Measurements from ENCODE around the gene DNAH6.

The DNAH6 gene

DNA sequence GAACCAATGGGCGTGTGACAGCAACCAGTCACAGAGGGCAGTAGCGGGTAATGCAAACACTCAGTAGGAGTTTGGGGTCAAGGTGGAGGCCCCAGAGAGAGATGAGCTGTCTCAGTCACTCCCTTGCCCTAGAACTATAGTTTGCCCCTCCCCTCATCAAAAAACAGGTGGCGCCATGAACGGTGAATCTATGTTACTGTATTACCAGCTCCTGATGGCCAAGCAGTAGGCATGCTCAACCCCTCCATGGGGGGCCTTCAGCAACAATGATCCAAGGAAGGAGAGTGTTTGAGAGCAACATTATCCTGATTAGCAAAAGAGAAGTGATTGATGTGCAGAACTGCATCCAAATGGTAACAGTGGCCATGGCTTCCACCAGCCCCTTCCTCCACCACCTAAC is 334.2 kb downstream of the DNAH6 start:
- H3K27me3 ChIP-seq (ENCODE audit: control insufficient read depth, insufficient read depth, low read length): peaks cover 17% of the 10 kb centered on the region
- H3K9me3 ChIP-seq (ENCODE audit: control insufficient read depth, insufficient read depth, low read length): no peaks in the 10 kb centered on the region
- no peak overlapping the region for H3K9ac ChIP-seq (ENCODE audit: low read depth, low read length)
- H3K4me3 ChIP-seq (ENCODE audit: low read depth, low read length): no peak overlapping the region
- H3K4me1 ChIP-seq (ENCODE audit: control insufficient read depth, insufficient read depth, low read length): peaks cover 7% of the 10 kb centered on the region
- no peaks in the 10 kb centered on the region for H3K36me3 ChIP-seq (ENCODE audit: control insufficient read depth, insufficient read depth, low read length)

DNA sequence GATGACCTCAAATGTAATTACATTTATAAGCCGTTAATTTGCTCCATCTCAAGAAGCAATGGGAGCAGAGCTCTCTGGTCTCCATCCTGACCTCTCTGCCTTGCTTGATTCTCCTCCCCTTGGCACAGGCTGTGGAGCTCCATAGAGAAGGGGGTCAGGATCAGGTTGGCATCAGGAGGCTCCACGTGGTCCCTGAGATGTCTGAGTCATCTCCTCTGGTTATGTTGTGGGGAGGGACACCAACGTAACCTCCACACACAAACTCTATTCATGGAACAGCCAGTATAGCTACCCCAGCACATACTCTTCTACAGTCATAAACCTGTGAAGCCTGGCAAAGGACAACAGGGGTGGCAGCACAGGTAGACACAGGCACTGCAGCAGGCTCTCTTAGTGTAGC is 335.6 kb downstream of the DNAH6 start:
- Histone ChIP-seq H3K4me1 (ENCODE audit: control insufficient read depth, insufficient read depth, low read length) (peaks cover 17% of the 10 kb centered on the region), H3K4me3 (ENCODE audit: low read depth, low read length) (no peak overlapping the region), H3K9ac (ENCODE audit: low read depth, low read length) (no peak overlapping the region), H3K36me3 (ENCODE audit: control insufficient read depth, insufficient read depth, low read length) (no peaks in the 10 kb centered on the region), H3K9me3 (ENCODE audit: control insufficient read depth, insufficient read depth, low read length) (no peaks in the 10 kb centered on the region), H3K27me3 (ENCODE audit: control insufficient read depth, insufficient read depth, low read length) (peaks cover 27% of the 10 kb centered on the region)

DNA sequence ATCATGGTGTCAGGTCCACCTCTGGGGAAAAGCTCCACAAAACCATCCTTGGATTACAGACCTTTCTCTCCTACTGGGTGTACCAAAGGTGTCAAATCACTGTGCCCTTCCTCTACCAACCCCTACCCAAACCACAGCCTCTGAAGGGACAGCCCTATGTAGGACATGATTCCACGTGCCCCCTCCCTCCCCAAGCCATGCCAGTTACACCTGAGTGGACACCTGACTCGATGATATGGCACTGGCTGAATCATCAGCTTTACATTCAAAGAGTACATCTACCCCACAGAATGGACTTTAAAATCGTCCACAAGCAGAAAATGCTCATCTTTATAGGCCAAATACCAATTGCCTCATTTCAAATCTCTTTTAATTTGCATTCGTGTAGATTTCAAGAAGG is 338.6 kb downstream of the DNAH6 start:
- Histone ChIP-seq H3K9ac (ENCODE audit: low read depth, low read length) (no peak overlapping the region), H3K27me3 (ENCODE audit: control insufficient read depth, insufficient read depth, low read length) (peaks cover 38% of the 10 kb centered on the region), H3K9me3 (ENCODE audit: control insufficient read depth, insufficient read depth, low read length) (no peaks in the 10 kb centered on the region), H3K4me3 (ENCODE audit: low read depth, low read length) (no peak overlapping the region), H3K36me3 (ENCODE audit: control insufficient read depth, insufficient read depth, low read length) (no peaks in the 10 kb centered on the region), H3K4me1 (ENCODE audit: control insufficient read depth, insufficient read depth, low read length) (peaks cover 22% of the 10 kb centered on the region)

GRCh38 chr2:84855731-84856130 is 339.4 kb downstream of the DNAH6 start:
- H3K27me3 ChIP-seq (ENCODE audit: control insufficient read depth, insufficient read depth, low read length): peaks cover 38% of the 10 kb centered on the region
- H3K4me1 ChIP-seq (ENCODE audit: control insufficient read depth, insufficient read depth, low read length): peaks cover 22% of the 10 kb centered on the region
- H3K36me3 ChIP-seq (ENCODE audit: control insufficient read depth, insufficient read depth, low read length): no peaks in the 10 kb centered on the region
- H3K4me3 ChIP-seq (ENCODE audit: low read depth, low read length): peak overlapping the region; percentile 16
- H3K9me3 ChIP-seq (ENCODE audit: control insufficient read depth, insufficient read depth, low read length): no peaks in the 10 kb centered on the region
- H3K9ac ChIP-seq (ENCODE audit: low read depth, low read length): no peak overlapping the region

GRCh38 chr2:84856787-84857186 is 340.5 kb downstream of the DNAH6 start:
- Histone ChIP-seq H3K9ac (ENCODE audit: low read depth, low read length) (no peak overlapping the region), H3K9me3 (ENCODE audit: control insufficient read depth, insufficient read depth, low read length) (no peaks in the 10 kb centered on the region), H3K4me3 (ENCODE audit: low read depth, low read length) (peak overlapping the region; percentile 16), H3K27me3 (ENCODE audit: control insufficient read depth, insufficient read depth, low read length) (peaks cover 38% of the 10 kb centered on the region), H3K36me3 (ENCODE audit: control insufficient read depth, insufficient read depth, low read length) (no peaks in the 10 kb centered on the region), H3K4me1 (ENCODE audit: control insufficient read depth, insufficient read depth, low read length) (peaks cover 29% of the 10 kb centered on the region)

DNA sequence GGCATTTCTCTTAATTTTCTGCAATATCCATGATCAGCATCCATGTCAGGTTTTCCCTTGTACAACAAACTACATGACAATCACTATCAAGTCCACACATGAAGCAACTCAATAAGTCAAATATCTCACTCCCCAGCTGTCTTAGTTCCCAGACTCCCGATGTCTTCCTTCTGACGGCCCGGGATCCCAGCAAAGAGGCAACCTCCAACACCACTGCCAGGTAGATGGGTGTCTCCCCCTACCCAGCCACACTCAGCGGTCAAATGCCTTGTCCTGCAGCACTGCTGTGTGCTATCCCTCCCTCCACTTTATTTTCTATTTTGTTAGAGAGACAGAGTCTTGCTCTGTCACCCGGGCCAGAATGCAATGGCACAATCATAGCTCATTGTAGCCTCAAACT is 341.3 kb downstream of the DNAH6 start:
- no peaks in the 10 kb centered on the region for H3K36me3 ChIP-seq (ENCODE audit: control insufficient read depth, insufficient read depth, low read length)

GRCh38 chr2:84858123-84858522 is 341.8 kb downstream of the DNAH6 start:
- Histone ChIP-seq H3K4me1 (ENCODE audit: control insufficient read depth, insufficient read depth, low read length) (peaks cover 32% of the 10 kb centered on the region), H3K27me3 (ENCODE audit: control insufficient read depth, insufficient read depth, low read length) (peaks cover 38% of the 10 kb centered on the region), H3K4me3 (ENCODE audit: low read depth, low read length) (no peak overlapping the region), H3K9me3 (ENCODE audit: control insufficient read depth, insufficient read depth, low read length) (no peaks in the 10 kb centered on the region), H3K36me3 (ENCODE audit: control insufficient read depth, insufficient read depth, low read length) (no peaks in the 10 kb centered on the region), H3K9ac (ENCODE audit: low read depth, low read length) (no peak overlapping the region)

More for the DNA sequence above, 341.3 kb downstream of the DNAH6 start:
- no peak overlapping the region for H3K4me3 ChIP-seq (ENCODE audit: low read depth, low read length)
- H3K4me1 ChIP-seq (ENCODE audit: control insufficient read depth, insufficient read depth, low read length): peaks cover 32% of the 10 kb centered on the region
- H3K9ac ChIP-seq (ENCODE audit: low read depth, low read length): no peak overlapping the region
- H3K9me3 ChIP-seq (ENCODE audit: control insufficient read depth, insufficient read depth, low read length): no peaks in the 10 kb centered on the region
- peaks cover 38% of the 10 kb centered on the region for H3K27me3 ChIP-seq (ENCODE audit: control insufficient read depth, insufficient read depth, low read length)

DNA sequence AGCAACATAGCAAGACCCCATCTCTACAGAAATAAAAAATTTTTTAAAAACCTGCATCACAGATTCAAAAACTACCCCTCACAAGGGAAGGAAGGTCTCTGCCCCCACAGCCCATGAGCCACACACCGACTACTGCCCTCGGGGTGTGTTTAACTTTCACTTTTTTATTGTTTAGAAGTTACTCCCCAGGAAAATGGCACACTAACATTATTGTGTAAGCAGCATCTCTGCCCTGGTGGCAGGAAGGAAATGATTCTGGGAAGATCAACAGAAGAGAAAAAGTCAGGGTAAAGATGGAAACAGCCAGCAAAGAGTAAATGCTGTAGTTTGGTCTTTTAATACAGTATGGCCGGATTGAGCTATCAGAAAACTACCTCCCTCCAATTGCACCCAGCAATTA is 342.6 kb downstream of the DNAH6 start:
- H3K4me1 ChIP-seq (ENCODE audit: control insufficient read depth, insufficient read depth, low read length): peaks cover 32% of the 10 kb centered on the region
- H3K9ac ChIP-seq (ENCODE audit: low read depth, low read length): no peak overlapping the region
- H3K4me3 ChIP-seq (ENCODE audit: low read depth, low read length): no peak overlapping the region
- H3K36me3 ChIP-seq (ENCODE audit: control insufficient read depth, insufficient read depth, low read length): no peaks in the 10 kb centered on the region
- peaks cover 36% of the 10 kb centered on the region for H3K27me3 ChIP-seq (ENCODE audit: control insufficient read depth, insufficient read depth, low read length)
- H3K9me3 ChIP-seq (ENCODE audit: control insufficient read depth, insufficient read depth, low read length): no peaks in the 10 kb centered on the region

DNA sequence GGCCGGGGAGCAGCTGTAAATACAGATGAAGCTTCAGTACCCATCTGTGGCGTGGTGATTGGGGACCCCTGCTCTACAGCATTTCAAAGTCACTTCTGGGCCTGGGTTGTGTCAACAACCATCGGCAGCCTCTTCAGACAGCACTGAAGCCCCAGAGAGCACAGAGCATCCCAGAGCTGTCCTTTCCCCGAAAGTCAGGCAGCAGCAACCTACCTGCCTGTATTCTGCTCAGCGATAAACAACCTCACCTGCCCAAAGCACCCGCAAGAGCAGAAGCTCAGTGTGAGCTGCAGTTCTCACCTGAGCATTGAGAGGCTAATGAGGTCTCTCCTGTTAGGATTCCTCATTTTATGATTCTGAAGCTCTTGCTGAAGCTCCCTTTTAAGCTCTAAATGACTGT is 345.2 kb downstream of the DNAH6 start:
- Histone ChIP-seq H3K27me3 (ENCODE audit: control insufficient read depth, insufficient read depth, low read length) (peaks cover 14% of the 10 kb centered on the region), H3K4me1 (ENCODE audit: control insufficient read depth, insufficient read depth, low read length) (peaks cover 19% of the 10 kb centered on the region), H3K4me3 (ENCODE audit: low read depth, low read length) (no peak overlapping the region), H3K9me3 (ENCODE audit: control insufficient read depth, insufficient read depth, low read length) (no peaks in the 10 kb centered on the region), H3K9ac (ENCODE audit: low read depth, low read length) (peak overlapping the region; percentile 47), H3K36me3 (ENCODE audit: control insufficient read depth, insufficient read depth, low read length) (no peaks in the 10 kb centered on the region)

- Histone ChIP-seq H3K9ac (ENCODE audit: low read depth, low read length) (no peak overlapping the region), H3K4me3 (ENCODE audit: low read depth, low read length) (no peak overlapping the region), H3K4me1 (ENCODE audit: control insufficient read depth, insufficient read depth, low read length) (peaks cover 14% of the 10 kb centered on the region), H3K36me3 (ENCODE audit: control insufficient read depth, insufficient read depth, low read length) (no peaks in the 10 kb centered on the region), H3K27me3 (ENCODE audit: control insufficient read depth, insufficient read depth, low read length) (peaks cover 9% of the 10 kb centered on the region), H3K9me3 (ENCODE audit: control insufficient read depth, insufficient read depth, low read length) (no peaks in the 10 kb centered on the region)
Observed at GRCh38 chr2:84862006-84862405, 345.7 kb downstream of the DNAH6 start.

GRCh38 chr2:84865181-84865783 is 349.0 kb downstream of the DNAH6 start:
- Histone ChIP-seq H3K4me3 (ENCODE audit: low read depth, low read length) (no peak overlapping the region), H3K4me1 (ENCODE audit: control insufficient read depth, insufficient read depth, low read length) (peaks cover 10% of the 10 kb centered on the region), H3K36me3 (ENCODE audit: control insufficient read depth, insufficient read depth, low read length) (no peaks in the 10 kb centered on the region), H3K9me3 (ENCODE audit: control insufficient read depth, insufficient read depth, low read length) (no peaks in the 10 kb centered on the region), H3K9ac (ENCODE audit: low read depth, low read length) (no peak overlapping the region), H3K27me3 (ENCODE audit: control insufficient read depth, insufficient read depth, low read length) (no peaks in the 10 kb centered on the region)

GRCh38 chr2:84866122-84866521 is 349.8 kb downstream of the DNAH6 start:
- Histone ChIP-seq H3K4me1 (ENCODE audit: control insufficient read depth, insufficient read depth, low read length) (peaks cover 10% of the 10 kb centered on the region), H3K9me3 (ENCODE audit: control insufficient read depth, insufficient read depth, low read length) (no peaks in the 10 kb centered on the region), H3K36me3 (ENCODE audit: control insufficient read depth, insufficient read depth, low read length) (no peaks in the 10 kb centered on the region), H3K9ac (ENCODE audit: low read depth, low read length) (no peak overlapping the region), H3K27me3 (ENCODE audit: control insufficient read depth, insufficient read depth, low read length) (no peaks in the 10 kb centered on the region), H3K4me3 (ENCODE audit: low read depth, low read length) (no peak overlapping the region)
